Kidney (tissue), 14 donors: Measurements from ENCODE around the gene IL1R1. TPM values are rescaled to one million over a fixed set of nuclear protein-coding genes. Genes with fewer than 3 reads are reported as not detected.

Experiments
- DNase-seq, 5 donors: peaks; one replicate each; pipeline ENCODE4 v3.0.0-alpha.2; 2013 to 2020
- FAIRE-seq: peaks from 2 replicates; lab custom pipeline; 2012; peaks lifted over from hg19 to GRCh38; lab: Jason Lieb, UNC
- H3K27ac ChIP-seq, 2 donors: one replicate each; pipeline ENCODE4 v1.7.0; 2013; ENCODE audit warnings: low read depth in 2 of 2, low read length in 2 of 2, inconsistent platforms in 1 of 2
- H3K27me3 ChIP-seq: one replicate; pipeline ENCODE4 v1.7.1; 2013; ENCODE audit warnings: low read length, inconsistent platforms; ENCODE audit not compliant: control insufficient read depth, insufficient read depth
- H3K36me3 ChIP-seq, 3 donors: one replicate each; pipeline versions ENCODE4 v1.7.0 to v1.7.1; 2013; ENCODE audit warnings: low read length in 3 of 3, control low read depth in 1 of 3, inconsistent platforms in 1 of 3; ENCODE audit not compliant: insufficient read depth in 3 of 3, control insufficient read depth in 2 of 3
- H3K4me1 ChIP-seq, 3 donors: one replicate each; pipeline versions ENCODE4 v1.7.0 to v1.7.1; 2013; ENCODE audit warnings: low read length in 3 of 3, inconsistent platforms in 1 of 3, low read depth in 1 of 3; ENCODE audit not compliant: control insufficient read depth in 2 of 3, insufficient read depth in 2 of 3
- H3K4me3 ChIP-seq, 3 donors: one replicate each; pipeline versions ENCODE4 v1.7.0 to v1.8.1; 2013; ENCODE audit warnings: low read length in 3 of 3, control low read depth in 1 of 3, inconsistent platforms in 1 of 3
- H3K9ac ChIP-seq, 3 donors: one replicate each; pipeline versions ENCODE4 v1.7.0 to v1.7.1; 2013; ENCODE audit warnings: low read length in 3 of 3, control low read depth in 1 of 3, inconsistent platforms in 1 of 3
- H3K9me3 ChIP-seq, 3 donors: one replicate each; pipeline versions ENCODE4 v1.7.0 to v1.7.1; 2013; ENCODE audit warnings: low read length in 3 of 3, control low read depth in 1 of 3, inconsistent platforms in 1 of 3; ENCODE audit not compliant: control insufficient read depth in 2 of 3, insufficient read depth in 1 of 3
- CTCF ChIP-seq: IDR thresholded peaks from 3 replicates; pipeline ENCODE4 v1.5.1; 2012; ENCODE audit warnings: mild to moderate bottlenecking, moderate library complexity, borderline replicate concordance; ENCODE audit not compliant: insufficient read depth; ENCODE audit errors: extremely low read depth
- intact Hi-C: fragments of 100-400 bp; cut with DNase I; formaldehyde crosslinking; loops from one replicate; pipeline ENCODE4 v1.11.1; 2022
- polyA plus RNA-seq: library from polyadenylated mRNA; stranded (reverse); fragments of 350-450 nt; fragmentation: Illumina TruSeq; extraction: RNeasy Lipid Tissue Mini Kit (QIAGEN cat#74804); gene quantifications from one replicate; pipeline ENCODE4 v1.2.3, GENCODE V29; 2014; ENCODE audit warnings: low read depth, low replicate concordance; ENCODE audit not compliant: insufficient read depth
- total RNA-seq: library from RNA; stranded (reverse); fragmentation: NEBNext Ultra II Directional; extraction: Animal tissue kit (Norgen Biotek cat#: 25700); gene quantifications from one replicate; pipeline ENCODE4 v1.2.1, GENCODE V29; 2021
- donor health status: control.
- donor health status: control.
- donor health status: control.
- donor health status: control.
- donor health status: control.
- donor health status: DM: yes; HTN: yes; CAD: no.
- donor health status: Normal renal cell carcinoma (clear cell type).

Gene IL1R1
- total and polyA plus RNA-seq, 2 donors from 2014 or later = 24.6 to 95.9 TPM

DNA sequence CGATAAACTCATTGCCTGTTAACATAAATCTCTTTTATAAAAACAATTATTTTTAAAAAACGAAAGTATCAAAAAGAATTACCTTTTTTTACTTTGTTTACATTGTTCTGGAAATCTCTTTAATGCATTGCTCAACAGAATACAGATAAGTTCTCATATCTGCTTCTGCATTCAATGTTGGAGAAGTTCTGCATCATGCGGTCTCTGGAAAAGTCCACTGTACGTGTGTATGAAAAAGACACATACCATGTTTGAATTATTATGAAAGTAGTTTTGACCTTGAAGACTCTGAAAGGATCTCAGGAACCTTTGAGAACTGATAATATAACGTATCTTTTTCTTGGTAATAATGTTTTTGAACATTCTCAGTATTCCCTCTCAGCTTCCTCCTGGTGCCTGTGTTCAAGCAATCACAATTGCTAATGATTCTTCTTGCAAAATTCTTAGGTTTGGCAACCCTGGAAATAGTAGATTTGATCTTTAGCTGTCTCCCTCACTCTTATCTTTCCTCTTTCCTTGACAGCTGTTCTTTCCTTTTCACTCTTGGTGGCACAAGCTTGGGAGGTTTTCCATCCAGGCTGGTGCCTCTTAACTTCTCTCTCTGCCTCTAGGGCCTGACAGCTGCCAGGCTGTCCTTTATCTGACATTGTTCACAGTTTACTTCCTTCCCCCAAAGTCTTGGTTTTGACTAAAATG lies 12.4 kb upstream of the IL1R1 start:
- H3K27ac ChIP-seq = no peak overlapping the region
- DNase-seq = no peak
- no peaks in the 10 kb centered on the region for H3K36me3 ChIP-seq
- H3K4me3 ChIP-seq = no peak overlapping the region
- no peak overlapping the region for H3K9ac ChIP-seq
- no peak for FAIRE-seq
- H3K9me3 ChIP-seq = no peaks in the 10 kb centered on the region
- intact Hi-C loops = no loop called here
- no peaks in the 10 kb centered on the region for H3K4me1 ChIP-seq
- no peak for TF ChIP-seq CTCF
- H3K27me3 ChIP-seq = no peaks in the 10 kb centered on the region

DNA sequence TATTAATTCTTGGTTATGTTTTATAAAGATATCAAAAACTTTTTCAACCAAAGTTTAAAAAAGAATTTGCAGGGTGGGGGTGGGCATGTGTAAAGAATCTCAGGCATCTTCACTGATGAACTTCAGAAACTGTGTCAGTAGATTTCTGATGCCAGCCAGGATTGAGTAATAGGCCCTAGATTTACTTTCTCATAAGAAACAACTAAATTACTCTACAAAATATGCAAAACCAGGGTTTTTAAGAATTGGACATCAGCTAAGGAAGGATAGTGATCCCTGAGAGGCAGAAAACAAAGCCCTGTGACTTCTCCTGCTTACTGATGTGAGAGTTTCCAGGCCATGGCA lies 11.9 kb upstream of the IL1R1 start:
- H3K4me1 ChIP-seq = no peaks in the 10 kb centered on the region
- no peaks in the 10 kb centered on the region for H3K27me3 ChIP-seq
- H3K27ac ChIP-seq = no peak overlapping the region
- H3K9me3 ChIP-seq = no peaks in the 10 kb centered on the region
- FAIRE-seq (no peak), DNase-seq (no peak)
- H3K9ac ChIP-seq = no peak overlapping the region
- H3K36me3 ChIP-seq = no peaks in the 10 kb centered on the region
- no peak for TF ChIP-seq CTCF
- no peak overlapping the region for H3K4me3 ChIP-seq
- intact Hi-C loops = no loop called here

GRCh38 chr2:102131564-102131963 lies 11.0 kb upstream of the IL1R1 start:
- TF ChIP-seq CTCF = no peak
- Histone ChIP-seq H3K27me3 (no peaks in the 10 kb centered on the region), H3K27ac (no peak overlapping the region), H3K36me3 (no peaks in the 10 kb centered on the region), H3K9me3 (no peaks in the 10 kb centered on the region), H3K9ac (no peak overlapping the region), H3K4me3 (no peak overlapping the region), H3K4me1 (no peaks in the 10 kb centered on the region)
- intact Hi-C loops = no loop called here
- DNase-seq (peak in 1 of 5 donors; percentile 31), FAIRE-seq (no peak)

- no peak overlapping the region for H3K9ac ChIP-seq
- no peak overlapping the region for H3K4me3 ChIP-seq
- no peak for FAIRE-seq
- no peaks in the 10 kb centered on the region for H3K27me3 ChIP-seq
- DNase-seq = no peak
- intact Hi-C loops = no loop called here
- no peak for TF ChIP-seq CTCF
- H3K9me3 ChIP-seq = no peaks in the 10 kb centered on the region
- peaks cover 4 to 6% (median 4%) of the 10 kb centered on the region in 3 donors for H3K4me1 ChIP-seq
- H3K27ac ChIP-seq = no peak overlapping the region
- H3K36me3 ChIP-seq = no peaks in the 10 kb centered on the region
Observed at GRCh38 chr2:102137138-102137537, 5.4 kb upstream of the IL1R1 start.
